ENCODE results near the gene TBC1D22A. TPM values are rescaled to one million over a fixed set of nuclear protein-coding genes. Genes with fewer than 3 reads are reported as not detected.

TBC1D22A gene
- total RNA-seq, 2 experiments from 2014 or later, result 37.4 TPM

DNA sequence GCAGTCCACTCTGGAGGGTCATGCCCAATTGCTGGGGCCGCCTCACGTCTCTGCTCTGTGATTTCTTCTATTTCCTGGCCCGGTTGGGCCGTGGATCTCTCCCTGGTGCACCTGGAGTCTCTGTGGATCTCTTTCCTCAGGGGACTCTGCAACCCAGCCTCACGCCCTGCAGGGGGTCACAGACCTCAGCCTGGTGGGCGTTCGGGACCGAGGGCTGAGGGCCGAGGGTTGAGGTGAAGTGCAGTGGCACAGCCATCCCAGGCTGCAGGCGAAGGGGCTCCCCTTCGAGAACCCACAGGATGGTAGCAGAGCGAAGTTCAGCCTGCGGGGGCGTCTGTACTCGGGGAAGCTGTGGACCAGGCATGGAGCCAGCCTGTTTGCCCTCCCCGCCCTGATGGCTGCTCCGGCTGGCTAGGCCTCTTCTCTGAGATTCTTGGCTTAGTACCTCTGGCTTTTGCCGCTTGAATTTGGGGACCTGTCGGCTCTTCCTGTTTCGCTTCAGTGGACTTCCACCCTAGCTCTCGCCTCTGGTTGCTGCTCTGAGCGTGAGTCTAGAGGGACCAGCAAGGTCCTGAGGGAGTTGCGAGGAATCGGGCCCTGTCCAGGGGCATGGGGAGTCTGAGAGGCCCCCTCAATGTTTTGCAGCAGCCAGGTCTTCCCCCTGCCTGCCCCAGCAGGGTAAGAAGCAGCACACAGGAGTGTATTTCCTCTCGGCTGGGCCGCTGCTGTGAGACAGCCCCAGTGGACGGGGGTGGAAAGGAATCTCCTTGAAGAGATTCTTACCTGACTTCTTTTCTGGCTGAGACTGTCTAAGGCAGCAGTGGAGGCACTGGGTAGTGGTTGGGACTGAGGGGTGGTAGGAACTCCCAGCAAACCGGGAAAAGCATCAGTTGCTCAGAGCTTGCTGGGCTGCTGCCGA, 140.8 kb downstream of the TBC1D22A start:
- POLR2A ChIA-PET, result no interaction called here
- CTCF ChIA-PET, result no interaction called here

DNA sequence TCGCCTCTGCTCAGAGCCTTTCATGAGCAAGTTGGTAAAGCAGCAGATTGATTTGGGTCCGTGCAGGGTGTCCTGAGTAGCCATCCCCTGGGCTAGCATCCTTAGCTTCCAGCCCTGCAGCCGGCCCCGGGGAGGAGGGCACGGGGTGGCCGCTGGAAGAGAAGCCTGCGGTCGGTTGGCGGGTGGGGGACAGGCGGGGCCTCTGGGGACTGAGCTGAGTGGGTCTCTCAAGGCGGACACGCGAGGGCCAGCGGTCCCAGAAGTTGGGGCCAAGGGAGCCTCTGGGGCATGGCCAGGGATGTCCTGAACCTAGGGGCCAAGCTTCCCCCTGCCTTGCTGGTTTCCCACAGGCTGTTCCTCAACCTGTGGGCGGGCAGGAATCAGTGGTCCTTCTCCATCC, 143.0 kb downstream of the TBC1D22A start:
- POLR2A ChIA-PET, result no interaction called here
- CTCF ChIA-PET, result no interaction called here

DNA sequence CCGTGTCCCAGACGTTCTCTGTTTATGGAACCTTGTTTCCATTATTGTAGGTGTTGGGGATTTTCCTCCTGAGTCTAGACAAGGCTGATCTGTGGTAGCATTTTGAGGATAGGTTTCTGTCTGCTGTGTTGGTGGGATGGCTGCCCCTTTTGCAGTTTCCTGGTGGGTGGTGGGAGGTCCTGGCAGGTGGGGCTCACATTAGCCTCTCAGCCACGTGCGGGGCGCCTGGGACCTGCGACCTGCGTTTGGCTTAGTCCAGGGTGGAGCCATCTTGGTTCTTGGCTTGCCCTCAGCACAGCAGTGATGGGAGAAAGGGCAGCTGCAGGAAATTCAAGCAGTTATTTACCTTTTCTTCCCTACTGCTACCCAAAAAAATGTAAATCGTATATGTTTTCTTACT, 143.4 kb downstream of the TBC1D22A start:
- CTCF ChIA-PET, result no interaction called here
- POLR2A ChIA-PET, result no interaction called here

DNA sequence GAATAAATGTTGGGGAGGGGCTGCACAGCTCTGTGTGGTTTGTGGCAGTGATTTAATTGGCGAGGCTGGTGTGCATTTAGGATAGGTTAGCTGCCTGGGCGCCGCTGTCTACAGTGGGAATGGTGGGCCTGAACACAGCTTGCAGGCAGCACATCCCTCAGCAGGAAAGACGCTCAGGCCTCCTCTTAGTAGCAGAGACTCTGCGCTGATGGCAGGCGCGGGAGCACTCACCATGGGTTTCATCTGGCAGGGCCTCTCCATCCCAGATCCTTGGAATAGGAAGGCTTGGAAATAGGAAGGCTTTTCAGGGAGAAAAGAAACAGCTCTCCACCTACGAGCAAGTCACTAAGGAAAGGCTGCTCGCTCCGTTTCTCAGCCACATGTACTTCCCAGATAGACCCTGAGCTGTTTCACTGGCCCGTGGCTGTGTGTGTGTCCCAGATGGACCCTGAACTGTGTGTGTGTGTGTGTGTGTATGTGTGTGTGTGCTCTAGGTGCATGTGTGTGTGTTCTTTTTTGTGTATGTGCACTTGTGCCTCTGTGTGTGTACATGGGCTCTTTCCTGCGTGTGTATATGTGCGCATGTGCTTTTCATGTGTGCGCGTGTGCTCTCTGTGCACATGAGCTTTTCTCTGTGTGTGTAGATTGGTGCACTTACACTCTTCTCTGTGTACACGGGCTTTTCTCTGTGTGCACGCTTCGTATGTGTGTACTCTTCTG, 144.0 kb downstream of the TBC1D22A start:
- ChIA-PET CTCF (no interaction called here), POLR2A (no interaction called here)

DNA sequence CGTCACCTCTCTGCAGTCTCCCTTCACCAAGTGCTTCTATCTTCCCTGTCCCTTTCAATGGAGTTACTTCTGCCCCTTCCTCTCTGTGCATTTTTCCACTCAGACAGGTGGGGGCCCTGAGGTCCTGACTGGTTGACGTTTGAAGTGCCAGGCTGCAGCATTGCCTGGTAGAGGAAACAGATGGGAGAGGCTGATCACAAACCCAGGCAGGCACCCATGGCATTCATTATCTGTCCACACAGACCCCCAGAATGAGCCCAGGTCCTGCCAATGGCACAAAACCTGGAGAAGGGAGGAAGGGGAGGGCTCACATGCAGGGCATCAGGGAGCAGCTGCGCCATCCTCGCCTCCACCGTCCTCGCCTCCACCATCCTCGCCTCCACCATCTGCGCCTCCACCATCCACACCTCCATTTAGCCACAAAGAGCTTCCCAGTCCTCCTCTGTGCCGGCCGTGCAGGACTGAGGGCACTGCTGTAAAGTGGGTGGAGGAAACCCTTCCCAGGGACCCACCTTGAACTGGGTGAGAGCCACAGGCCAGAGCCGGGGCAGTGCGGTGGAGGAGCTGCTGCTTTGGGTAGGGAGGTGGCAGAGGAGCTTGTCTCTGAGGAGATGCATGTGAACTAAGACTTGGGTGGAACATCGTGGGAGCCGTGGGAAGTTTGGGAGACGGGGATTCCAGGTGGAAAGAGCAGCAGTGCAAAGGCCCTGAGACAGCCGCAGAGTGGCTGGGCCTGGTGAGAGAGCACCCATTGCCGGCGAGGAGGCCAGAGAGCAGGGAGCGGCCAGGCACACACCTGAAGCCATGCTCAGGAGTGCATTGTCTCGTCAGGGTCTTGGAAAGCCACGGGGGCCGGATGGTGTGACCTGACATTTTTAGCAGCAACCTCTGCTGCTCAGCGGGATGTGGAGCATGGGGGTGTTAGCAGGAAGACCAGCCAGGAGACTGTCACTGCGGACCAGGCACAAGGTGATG, 145.1 kb downstream of the TBC1D22A start:
- POLR2A ChIA-PET, result interaction anchor here (0.6 kb wide), 1 partner anchor 38 kb away, joined by 3 read pairs; no protein-coding TSS in a partner anchor
- CTCF ChIA-PET, result no interaction called here

DNA sequence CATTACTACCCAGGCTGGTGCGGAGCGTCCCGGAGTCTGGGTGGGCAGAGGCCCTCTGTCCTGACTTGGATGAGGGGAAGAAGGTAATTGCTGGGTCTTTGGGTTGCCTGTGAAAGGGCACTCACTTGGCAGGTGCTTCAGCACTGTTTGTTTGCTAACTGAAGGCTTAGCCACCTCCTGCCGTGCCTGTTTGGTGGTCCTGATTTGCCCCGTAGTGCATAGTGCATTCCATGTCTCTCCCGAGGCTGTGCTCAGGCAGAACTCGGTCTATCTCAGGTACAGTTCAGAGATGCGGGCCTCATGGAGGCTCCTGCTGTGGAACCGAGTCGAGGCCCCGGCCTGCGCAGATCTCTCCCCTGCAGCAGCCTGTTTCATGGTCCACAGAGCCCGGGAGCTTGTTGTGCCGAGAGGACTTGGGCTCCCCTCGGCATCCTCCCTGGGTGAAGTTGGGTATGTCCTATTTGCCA, 146.2 kb downstream of the TBC1D22A start:
- CTCF ChIA-PET, result no interaction called here
- POLR2A ChIA-PET, result no interaction called here

DNA sequence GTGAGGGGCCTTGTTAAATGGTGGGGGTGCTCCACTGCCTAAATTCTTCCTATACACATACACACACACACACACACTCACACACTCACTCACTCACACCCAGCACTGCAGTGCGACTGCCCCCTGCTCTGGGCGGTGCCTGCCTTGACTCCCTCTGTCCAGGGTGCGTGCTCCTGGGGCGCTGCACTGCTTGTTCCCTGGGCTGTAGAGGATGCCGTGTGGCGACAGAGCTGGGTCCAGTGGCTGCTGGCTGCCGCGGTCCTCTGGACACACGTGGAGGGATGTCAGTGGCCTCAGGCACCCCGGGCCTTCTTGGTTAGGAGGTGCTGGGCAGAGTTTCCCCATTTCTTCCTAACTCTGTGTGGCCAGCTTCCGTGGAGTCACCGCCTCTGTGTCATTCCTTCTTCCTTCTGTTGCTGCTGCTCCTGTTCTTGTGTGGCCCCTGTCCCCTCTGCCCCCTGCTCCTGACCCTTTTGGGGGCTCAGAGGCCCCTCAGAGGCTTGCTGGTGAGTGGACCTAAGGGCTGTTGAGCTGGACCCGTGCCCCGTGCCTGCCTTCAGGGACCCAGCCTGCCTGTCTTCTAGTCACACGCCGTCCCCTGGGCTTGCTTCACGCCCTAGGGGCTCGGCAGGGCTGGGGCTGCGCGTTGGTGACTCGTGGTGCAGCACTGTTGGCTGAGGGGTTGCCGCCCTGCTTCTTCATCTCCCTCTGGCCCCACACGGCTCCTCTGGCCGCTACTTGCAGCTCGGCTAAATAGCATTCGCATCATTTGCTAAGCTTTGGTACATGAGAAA, 147.0 kb downstream of the TBC1D22A start:
- ChIA-PET POLR2A (no interaction called here), CTCF (no interaction called here)

DNA sequence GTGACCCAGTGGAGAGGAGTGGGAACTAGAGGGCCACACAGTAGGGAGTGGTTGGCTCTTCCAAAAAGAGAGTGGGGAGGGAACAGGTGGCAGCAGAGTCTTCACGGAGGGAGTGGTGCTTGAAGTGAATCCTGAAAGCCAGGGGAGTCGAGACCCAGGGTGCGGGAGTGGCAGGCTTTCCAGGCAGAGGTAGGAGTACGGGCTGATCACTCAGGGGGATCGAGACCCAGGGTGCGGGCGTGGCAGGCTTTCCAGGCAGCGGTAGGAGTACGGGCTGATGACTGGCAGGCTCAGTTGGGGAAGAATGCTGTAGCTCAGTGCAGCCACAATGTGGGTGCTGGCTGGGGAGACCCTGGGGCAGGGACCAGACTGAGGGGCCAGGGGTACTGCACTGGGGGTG, 148.2 kb downstream of the TBC1D22A start:
- POLR2A ChIA-PET, result no interaction called here
- CTCF ChIA-PET, result no interaction called here

DNA sequence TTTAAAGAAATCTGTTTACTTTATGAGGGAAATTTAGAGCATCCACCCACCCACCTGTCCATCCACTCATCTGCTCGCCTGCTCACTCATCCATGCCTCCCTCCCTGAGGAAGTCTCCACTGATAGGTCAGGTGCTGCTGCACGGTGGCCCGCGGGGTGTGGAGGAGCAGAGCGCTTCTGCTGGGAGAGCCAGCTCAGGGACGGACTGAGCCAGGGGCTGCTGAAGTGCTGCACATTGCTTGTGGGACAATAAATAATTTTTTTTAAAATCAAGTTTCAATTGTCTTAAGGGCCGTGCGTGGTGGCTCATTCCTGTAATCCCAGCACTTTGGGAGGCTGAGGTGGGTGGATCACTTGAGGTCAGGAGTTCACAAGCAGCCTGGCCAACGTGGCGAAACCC, 148.9 kb downstream of the TBC1D22A start:
- POLR2A ChIA-PET, result no interaction called here
- CTCF ChIA-PET, result no interaction called here

DNA sequence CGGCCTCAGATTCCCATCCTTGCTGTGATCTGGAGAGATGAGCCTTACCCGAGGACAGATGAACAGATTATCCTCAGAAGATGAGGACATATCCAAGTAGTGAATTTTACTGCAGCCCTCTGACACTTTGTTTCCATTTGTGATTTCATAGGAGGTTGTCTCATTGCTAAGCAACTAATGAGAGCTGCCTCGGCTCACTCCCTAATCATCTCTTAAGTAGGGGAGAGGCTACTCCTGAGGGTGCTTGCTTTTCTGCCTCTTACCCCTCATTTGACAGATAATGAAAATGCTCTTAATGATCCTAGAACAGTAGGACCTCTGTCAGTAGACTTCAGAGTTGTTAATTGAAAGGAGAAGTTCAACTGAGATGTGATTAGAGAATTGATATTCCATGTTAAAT, 150.9 kb downstream of the TBC1D22A start:
- POLR2A ChIA-PET, result no interaction called here
- CTCF ChIA-PET, result no interaction called here

DNA sequence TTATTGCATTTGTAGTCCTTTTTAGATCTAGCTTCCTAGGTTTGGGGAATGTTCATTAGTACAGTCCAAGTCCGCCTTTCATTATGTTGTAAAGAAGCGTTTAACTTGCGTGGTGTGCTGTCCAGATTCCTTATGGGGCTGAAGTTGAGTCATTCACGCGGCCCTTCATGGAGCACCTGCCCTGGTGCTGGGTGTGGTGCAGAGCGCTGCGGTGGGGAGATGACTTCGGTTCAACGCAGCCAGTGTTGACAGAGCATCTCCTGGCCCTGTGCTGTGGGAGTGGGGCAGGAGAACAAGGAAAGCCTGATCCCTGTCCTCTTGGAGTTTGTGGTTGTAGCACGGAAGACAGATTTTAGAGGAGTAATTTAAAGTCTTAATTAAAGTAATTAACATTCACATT, 152.0 kb downstream of the TBC1D22A start:
- ChIA-PET CTCF (interaction anchor here (0.7 kb wide), 1 partner anchor 1900 kb away, joined by 3 read pairs; no protein-coding TSS in a partner anchor), POLR2A (no interaction called here)

DNA sequence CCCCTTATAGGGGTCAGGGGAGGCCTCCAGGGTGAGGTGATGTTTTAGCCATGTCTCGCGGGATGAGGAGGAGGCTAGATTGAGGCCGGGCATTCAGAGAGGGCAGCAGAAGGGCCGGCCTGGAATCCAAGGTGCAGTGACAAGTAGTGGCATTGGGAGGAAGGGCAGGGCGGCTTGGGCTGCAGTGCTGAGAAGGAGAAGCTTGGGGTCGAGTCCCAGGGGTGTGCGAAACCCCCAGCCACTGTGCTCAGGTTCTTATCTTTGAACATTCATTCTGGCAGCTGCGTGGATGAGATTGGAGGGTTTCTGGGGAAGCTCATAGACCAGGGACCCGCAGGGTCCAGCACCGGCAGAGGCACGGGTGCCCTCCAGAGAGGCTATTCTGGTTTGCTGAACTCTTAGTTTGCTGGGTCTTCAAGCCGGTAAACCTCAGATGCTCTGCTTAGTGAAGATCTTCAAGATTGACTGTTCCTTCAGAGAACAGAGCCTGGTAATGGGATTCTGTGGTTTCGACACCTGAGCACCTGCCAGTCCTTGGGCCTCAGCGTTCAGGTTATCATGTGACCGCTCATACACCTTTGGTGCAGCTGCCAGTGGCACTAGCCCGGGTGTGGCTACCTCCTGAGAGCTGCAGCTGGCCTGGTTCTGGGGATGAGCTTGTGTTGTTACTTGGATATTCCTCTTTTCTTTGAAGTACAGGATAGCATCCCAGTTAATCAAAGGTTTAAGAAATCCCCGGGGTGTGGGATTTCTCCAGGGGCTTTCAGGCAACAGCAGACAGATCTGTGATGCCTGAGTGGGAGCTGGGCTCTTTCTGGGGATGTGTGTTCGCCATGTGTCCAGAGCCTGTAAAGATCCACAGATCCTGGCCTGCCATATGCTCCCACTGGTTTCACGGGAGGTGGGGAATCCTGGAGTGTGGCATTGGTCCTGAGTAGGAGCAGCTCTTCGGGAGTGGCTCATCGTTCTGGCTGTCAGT, 152.8 kb downstream of the TBC1D22A start:
- POLR2A ChIA-PET, result no interaction called here

DNA sequence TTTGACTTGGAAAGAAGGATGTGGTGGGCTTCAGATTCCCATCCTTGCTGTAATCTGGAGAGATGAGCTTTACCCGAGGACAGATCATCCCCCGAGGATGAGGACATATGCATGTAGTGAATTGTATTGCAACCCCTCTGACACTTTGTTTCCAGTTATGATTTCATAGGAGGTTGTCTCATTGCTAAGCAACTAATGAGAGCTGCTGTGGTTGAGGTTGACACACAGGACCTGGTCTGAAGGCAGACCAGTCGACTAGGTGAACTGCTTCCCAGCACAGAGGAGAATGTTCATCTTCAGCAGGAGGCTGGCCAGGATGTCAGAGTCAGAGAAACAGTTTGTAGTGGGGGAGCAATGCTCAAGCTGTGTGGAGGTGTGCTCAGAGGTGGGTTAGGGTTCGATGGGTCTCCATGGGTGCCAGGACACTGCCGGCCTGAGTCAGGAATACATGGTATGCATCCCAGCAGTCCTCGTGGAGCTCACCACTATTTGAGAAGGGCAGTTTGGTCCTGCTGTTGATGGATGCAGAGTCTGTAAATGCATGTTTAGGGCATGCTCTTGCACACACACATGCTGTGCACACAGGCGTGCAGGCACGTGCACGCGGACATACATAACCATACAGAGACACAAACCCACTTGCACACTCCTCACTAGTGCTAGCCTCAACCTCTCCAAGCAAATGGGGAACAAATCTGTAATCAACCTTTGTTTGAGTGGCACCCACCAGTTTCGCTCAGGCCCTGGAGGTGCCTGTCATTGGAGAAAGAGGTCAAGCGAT, 153.7 kb downstream of the TBC1D22A start:
- POLR2A ChIA-PET, result no interaction called here

More for the DNA sequence above, 152.8 kb downstream of the TBC1D22A start:
- CTCF ChIA-PET, result no interaction called here

DNA sequence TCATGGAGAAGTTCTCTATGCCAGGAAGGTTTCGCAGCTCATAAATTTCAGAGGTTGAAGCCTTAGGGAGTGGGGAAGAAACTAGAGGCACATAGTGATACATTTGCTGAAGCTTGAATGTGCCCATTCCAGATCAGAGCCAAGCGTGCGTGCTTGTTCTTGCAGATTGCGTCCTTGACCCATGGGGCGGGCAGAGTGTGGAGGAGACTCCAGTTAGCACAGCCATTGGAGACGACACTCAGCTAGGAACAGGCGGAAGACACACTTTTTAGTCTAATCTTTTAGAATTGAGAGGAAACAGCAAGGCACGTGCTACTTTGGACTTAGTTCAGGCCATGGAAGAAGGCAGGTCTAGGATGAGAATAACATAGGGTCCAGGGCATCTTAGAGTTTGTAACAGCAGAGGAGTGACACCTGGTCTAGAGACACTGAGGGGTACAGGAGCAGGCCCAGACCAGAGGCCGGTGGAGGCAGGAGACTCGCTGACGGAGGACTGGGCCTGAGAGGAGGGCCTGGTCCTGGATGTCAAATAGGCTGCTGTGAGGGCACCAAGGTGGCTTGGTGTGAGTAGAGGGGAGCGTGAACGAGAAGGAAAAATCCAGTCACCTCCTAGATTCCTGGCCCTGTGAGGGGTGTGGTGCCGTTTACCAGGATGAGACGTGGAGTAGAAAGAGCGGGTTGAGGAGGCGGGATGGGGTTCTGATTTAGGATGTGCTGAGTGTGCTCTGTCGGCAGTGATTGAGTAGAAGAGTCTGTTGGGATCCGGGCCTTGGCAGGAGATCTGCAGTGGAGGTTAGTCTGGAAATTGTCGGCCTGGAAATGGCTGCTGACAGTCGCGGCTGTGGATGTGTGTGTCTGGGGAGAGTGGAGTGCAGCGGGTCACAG, 154.7 kb downstream of the TBC1D22A start:
- POLR2A ChIA-PET, result no interaction called here
- CTCF ChIA-PET, result no interaction called here

More for the DNA sequence above, 153.7 kb downstream of the TBC1D22A start:
- CTCF ChIA-PET, result no interaction called here

DNA sequence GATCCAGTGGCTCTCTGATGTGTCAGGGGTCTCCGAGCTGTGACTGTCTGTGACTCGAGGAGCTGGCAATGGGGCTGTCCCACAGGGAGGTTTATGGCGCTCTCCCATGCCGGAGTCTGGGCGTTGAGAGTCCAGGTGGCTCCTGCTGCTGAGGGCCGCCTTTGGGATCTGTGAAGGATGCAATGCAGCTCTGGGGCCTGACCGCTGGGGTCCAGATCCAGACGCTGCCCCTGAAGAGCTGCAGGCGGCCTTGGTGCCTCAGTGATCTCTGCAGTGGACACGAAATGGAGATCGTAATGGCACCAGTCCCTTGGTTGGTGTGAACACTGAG, 155.3 kb downstream of the TBC1D22A start:
- ChIA-PET POLR2A (no interaction called here), CTCF (no interaction called here)

DNA sequence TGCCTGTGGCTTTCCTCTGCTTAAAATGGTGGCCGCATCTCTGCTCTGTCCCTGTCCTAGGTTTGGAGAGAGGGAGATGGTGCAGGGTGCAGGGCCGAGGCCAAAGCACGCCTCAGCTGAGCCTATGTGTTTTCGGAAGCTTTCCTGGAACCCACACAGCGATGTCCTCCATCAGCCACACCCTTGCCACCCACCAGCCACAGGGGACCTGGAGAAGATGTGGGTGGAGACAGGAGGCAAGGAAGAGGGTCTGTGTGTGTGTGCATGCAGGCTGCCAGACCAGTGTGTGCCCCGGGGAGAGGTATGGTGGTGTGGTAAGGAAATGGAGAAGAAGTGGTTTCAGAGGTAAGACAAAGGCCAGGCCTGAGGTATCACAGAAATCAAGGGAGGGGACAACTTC, 155.7 kb downstream of the TBC1D22A start:
- ChIA-PET CTCF (interaction anchor here (0.6 kb wide), 1 partner anchor 1248 kb away, joined by 5 read pairs; no protein-coding TSS in a partner anchor), POLR2A (no interaction called here)

DNA sequence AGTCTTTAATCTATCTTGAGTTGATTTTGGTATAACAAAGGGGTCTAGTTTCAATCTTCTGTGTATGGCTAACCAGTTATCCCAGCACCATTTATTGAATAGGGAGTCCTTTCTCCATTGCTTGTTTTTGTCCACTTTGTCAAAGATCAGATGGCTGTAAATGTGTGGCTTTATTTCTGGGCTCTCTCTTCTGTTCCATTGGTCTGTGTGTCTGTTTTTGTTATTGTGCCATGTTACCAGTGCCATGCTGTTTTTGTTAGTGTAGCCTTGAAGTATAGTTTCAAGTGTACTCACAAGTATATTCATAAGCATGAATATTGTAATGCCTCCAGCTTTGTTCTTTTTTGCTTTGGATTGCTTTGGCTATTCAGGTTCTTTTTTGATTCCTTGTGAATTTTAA, 159.6 kb downstream of the TBC1D22A start:
- ChIA-PET POLR2A (no interaction called here), CTCF (no interaction called here)

All from activated CD8-positive, alpha-beta memory T cell treated with anti-CD3 and anti-CD28 coated beads for 36 hours (primary cell).